Thyroid gland (tissue), 4 donors: ENCODE data around the gene TBX18.

Experiments
- CTCF ChIP-seq, 6 experiments: fragments of 200-600 bp in 3 of 6; fragments of 450-650 bp in 3 of 6; sonication (generic) in 3 of 6; IDR thresholded peaks; one replicate each; pipeline ENCODE4 v1.5.1; 2016 to 2019; ENCODE audit warnings: antibody characterized with exemption in 6 of 6, mild to moderate bottlenecking in 2 of 6, inconsistent platforms in 1 of 6, moderate library complexity in 1 of 6
- POLR2A ChIP-seq, 2 donors: fragments of 450-650 bp; IDR thresholded peaks; one replicate each; pipeline ENCODE4 v1.6.1; 2017; ENCODE audit warnings: antibody characterized with exemption in 2 of 2, mild to moderate bottlenecking in 2 of 2, moderate library complexity in 1 of 2

GRCh38 chr6:84796343-84796742, 31.9 kb upstream of the TBX18 start:
- no peak for TF ChIP-seq CTCF (IDR thresholded peaks at IDR 0.05)
- no peak for TF ChIP-seq POLR2A (IDR thresholded peaks at IDR 0.05)
